Endothelial cell of umbilical vein (primary cell): ENCODE data around the gene SSR4. TPM values are rescaled to one million over a fixed set of nuclear protein-coding genes. Genes with fewer than 3 reads are reported as not detected.

Experiments used
- BruUV-seq: library from RNA; stranded (reverse); fragments of 400-500 nt; replicated peaks from 2 replicates; lab custom pipeline; 2021; lab: Mats Ljungman, UMichigan
- CTCF ChIA-PET: fragments of 300-600, 350-600 bp; sonication (Branson Sonifier 250); formaldehyde crosslinking; loops from one replicate; lab custom pipeline; 2021; ENCODE audit warnings: antibody characterized with exemption, inconsistent platforms; lab: Charles Lee
- POLR2A ChIA-PET: fragments of 300-600, 350-600 bp; sonication (Branson Sonifier 250); formaldehyde crosslinking; loops from one replicate; lab custom pipeline; 2021; ENCODE audit warnings: antibody characterized with exemption, inconsistent platforms; lab: Charles Lee
- DNase-seq: peaks from one replicate; pipeline ENCODE4 v3.0.0-alpha.2; 2011; ENCODE audit warnings: low read depth, low spot score
- FAIRE-seq: peaks from 2 replicates; lab custom pipeline; 2011; peaks lifted over from hg19 to GRCh38; lab: Jason Lieb, UNC
- H2AFZ ChIP-seq: 2 replicates; pipeline ENCODE4 v1.6.0; 2012; ENCODE audit warnings: low read depth, low read length, control low read depth, inconsistent platforms
- H3K27ac ChIP-seq: 2 replicates; pipeline ENCODE4 v1.5.1; 2011; ENCODE audit warnings: low read depth, mild to moderate bottlenecking, control low read depth, low read length, moderate library complexity; ENCODE audit not compliant: insufficient read depth
- H3K27me3 ChIP-seq, 2 experiments: 2 replicates each; pipeline versions ENCODE4 v1.6.0 to v1.6.1; 2011; ENCODE audit warnings: low read length in 2 of 2, mixed read lengths in 1 of 2; ENCODE audit not compliant: control insufficient read depth in 2 of 2, insufficient read depth in 2 of 2
- H3K36me3 ChIP-seq, 2 experiments: 2 replicates in 1 of 2; 3 replicates in 1 of 2; pipeline ENCODE4 v1.5.1; 2011; ENCODE audit warnings: low read length in 2 of 2, mild to moderate bottlenecking in 1 of 2, moderate library complexity in 1 of 2; ENCODE audit not compliant: control insufficient read depth in 2 of 2, insufficient read depth in 2 of 2; ENCODE audit errors: extremely low read depth in 1 of 2
- H3K4me1 ChIP-seq: 3 replicates; pipeline ENCODE4 v1.5.1; 2011; ENCODE audit warnings: mild to moderate bottlenecking, low read length; ENCODE audit not compliant: control insufficient read depth, insufficient read depth; ENCODE audit errors: extremely low read depth
- H3K4me2 ChIP-seq: 2 replicates; pipeline ENCODE4 v1.6.1; 2011; ENCODE audit warnings: low read length, control low read depth, mixed read lengths; ENCODE audit not compliant: insufficient read depth
- H3K4me3 ChIP-seq, 3 experiments: fragments of 200-600 bp in 1 of 3; sonication (generic), shearing (Covaris generic) in 1 of 3; replicated peaks in 1 of 3; 2 replicates each; pipeline ENCODE4 v1.5.1; 2011 to 2016; ENCODE audit warnings: control low read depth in 3 of 3, low read length in 3 of 3, mild to moderate bottlenecking in 2 of 3, inconsistent platforms in 1 of 3, low read depth in 1 of 3, moderate library complexity in 1 of 3; ENCODE audit not compliant: insufficient read depth in 1 of 3
- H3K79me2 ChIP-seq: 2 replicates; pipeline ENCODE4 v1.6.0; 2012; ENCODE audit warnings: low read length, inconsistent platforms; ENCODE audit not compliant: control insufficient read depth, insufficient read depth
- H3K9ac ChIP-seq: replicated peaks from 2 replicates; pipeline ENCODE3; 2011; ENCODE audit warnings: low read length, control low read depth; ENCODE audit not compliant: insufficient read depth; ENCODE audit errors: extremely low read depth
- H3K9me1 ChIP-seq: replicated peaks from 3 replicates; pipeline ENCODE4 v1.6.0; 2011; ENCODE audit warnings: mild to moderate bottlenecking, low read length; ENCODE audit not compliant: control insufficient read depth, insufficient read depth; ENCODE audit errors: extremely low read depth
- H3K9me3 ChIP-seq: replicated peaks from 2 replicates; pipeline ENCODE4 v1.5.1; 2012; ENCODE audit warnings: low read length, inconsistent platforms; ENCODE audit not compliant: control insufficient read depth, insufficient read depth
- H4K20me1 ChIP-seq: replicated peaks from 2 replicates; pipeline ENCODE3; 2011; ENCODE audit warnings: mild to moderate bottlenecking, low read length; ENCODE audit not compliant: control insufficient read depth, insufficient read depth; ENCODE audit errors: extremely low read depth
- CTCF ChIP-seq, 2 donors: IDR thresholded peaks; 1 replicate in 1 of 2; 2 replicates in 1 of 2; pipeline ENCODE4 v1.5.1; 2011; ENCODE audit warnings: low read length in 2 of 2, mild to moderate bottlenecking in 2 of 2, moderate library complexity in 2 of 2, control low read depth in 1 of 2, inconsistent platforms in 1 of 2, low read depth in 1 of 2; ENCODE audit not compliant: insufficient read depth in 1 of 2; ENCODE audit errors: extremely low read depth in 1 of 2
- EZH2 ChIP-seq: IDR thresholded peaks from 2 replicates; pipeline ENCODE4 v1.6.1; 2012; ENCODE audit warnings: borderline replicate concordance, low read depth, mild to moderate bottlenecking, moderate library complexity, low read length, inconsistent platforms; ENCODE audit not compliant: severe bottlenecking
- FOS ChIP-seq: IDR thresholded peaks from 2 replicates; pipeline ENCODE4 v1.6.1; 2011; ENCODE audit warnings: mild to moderate bottlenecking, low read length, moderate library complexity, borderline replicate concordance; ENCODE audit not compliant: insufficient read depth
- GATA2 ChIP-seq: IDR thresholded peaks from 2 replicates; pipeline ENCODE4 v1.7.0; 2011; ENCODE audit warnings: low read depth, mild to moderate bottlenecking, moderate library complexity, mixed read lengths, low read length; ENCODE audit not compliant: insufficient read length, insufficient read depth
- JUN ChIP-seq: IDR thresholded peaks from 2 replicates; pipeline ENCODE4 v1.6.1; 2011; ENCODE audit warnings: borderline replicate concordance, low read depth; ENCODE audit not compliant: insufficient read length, insufficient read depth
- MAX ChIP-seq: IDR thresholded peaks from 2 replicates; pipeline ENCODE4 v1.6.1; 2011; ENCODE audit not compliant: insufficient read depth, insufficient read length
- MYC ChIP-seq: IDR thresholded peaks from one replicate; pipeline ENCODE4 v1.6.1; 2011; ENCODE audit warnings: mild to moderate bottlenecking, low read depth, low read length
- POLR2A ChIP-seq: IDR thresholded peaks from 2 replicates; pipeline ENCODE4 v1.6.1; 2012; ENCODE audit warnings: low read depth, mild to moderate bottlenecking, control low read depth, low read length
- POLR2AphosphoS5 ChIP-seq: IDR thresholded peaks from 2 replicates; pipeline ENCODE4 v1.6.1; 2012; ENCODE audit warnings: low read depth, mild to moderate bottlenecking, control low read depth, low read length, moderate library complexity; ENCODE audit not compliant: insufficient read depth
- dilution Hi-C: fragments of 300-500 bp; cut with MboI; formaldehyde crosslinking; loops from one replicate; pipeline ENCODE4 v1.15.0; 2019; ENCODE audit warnings: low sequenced_read_pairs; ENCODE audit not compliant: extremely low pct_ligation_motif_present
- intact Hi-C: fragments of 100-400 bp; cut with micrococcal nuclease; formaldehyde crosslinking; loops from one replicate; pipeline ENCODE4 v1.10.0; 2022
- polyA plus RNA-seq, 4 experiments: library from polyadenylated mRNA; depleted of rRNA in 3 of 4; stranded (reverse) in 3 of 4; unstranded in 1 of 4; fragments of >200 nt; gene quantifications; 2 replicates each; pipeline versions ENCODE4 v1.2.1 to v1.2.3, GENCODE V29; 2011 to 2012; ENCODE audit warnings: missing spikeins in 1 of 4
- total RNA-seq: library from RNA; stranded (reverse); gene quantifications from 2 replicates; pipeline ENCODE4 v1.2.3, GENCODE V29; 2021

SSR4 gene
- total and polyA plus RNA-seq, 2 donors (not counting 3 experiments of a cell fraction or from before 2014, with no cell fraction given), result 235 to 732 TPM

DNA sequence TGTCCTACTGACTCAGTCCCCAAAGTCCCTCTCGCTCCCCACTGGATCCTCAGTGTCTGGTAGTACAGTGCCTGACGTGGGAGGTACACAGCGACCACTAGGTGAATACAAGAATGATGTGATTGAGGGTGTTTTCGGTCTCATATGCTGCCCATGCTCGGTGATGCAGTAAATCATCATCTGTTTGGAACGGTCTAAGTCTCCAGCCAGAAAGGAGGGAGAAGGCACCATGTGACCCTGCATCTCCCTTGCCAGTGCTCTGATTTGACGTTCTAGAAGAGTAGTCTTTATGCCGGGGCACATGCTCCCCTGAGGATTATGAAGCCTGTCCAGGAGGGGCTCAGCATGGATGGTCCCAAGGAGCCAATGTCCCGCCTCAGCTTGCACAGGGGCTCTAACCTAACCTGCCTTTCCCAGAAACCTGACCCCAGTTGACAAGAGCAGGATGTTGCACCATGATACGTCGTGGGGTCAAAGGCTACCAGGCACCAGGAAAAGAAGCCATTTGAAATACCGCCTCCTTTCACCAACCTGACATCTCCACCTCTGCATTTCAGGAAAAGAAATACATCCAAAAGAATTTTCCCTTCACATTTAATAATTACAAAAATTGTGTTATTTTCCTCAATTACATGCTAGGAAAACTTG is 44.2 kb upstream of the SSR4 start:
- Histone ChIP-seq H4K20me1 (no peaks in the 10 kb centered on the region), H3K9ac (no peak overlapping the region), H3K36me3 (no peaks in the 10 kb centered on the region), H3K79me2 (no peaks in the 10 kb centered on the region), H3K9me3 (no peaks in the 10 kb centered on the region), H3K9me1 (no peaks in the 10 kb centered on the region), H3K4me3 (no peak overlapping the region), H3K4me2 (no peak overlapping the region), H3K4me1 (no peaks in the 10 kb centered on the region), H2AFZ (no peak overlapping the region), H3K27ac (no peak overlapping the region), H3K27me3 (no peaks in the 10 kb centered on the region)
- CTCF ChIA-PET, result no interaction called here
- no peak for DNase-seq
- no peak for FAIRE-seq
- intact Hi-C loops (no loop called here), dilution Hi-C loops (no loop called here)
- POLR2A ChIA-PET, result no interaction called here
- no peak for TF ChIP-seq FOS
- TF ChIP-seq MAX, result no peak
- TF ChIP-seq POLR2AphosphoS5, result no peak
- TF ChIP-seq CTCF (IDR thresholded peaks at IDR 0.05; ENCODE audit: extremely low read depth in 1 of 2, insufficient read depth in 1 of 2, low read depth in 1 of 2, low read length in 2 of 2), result no peak
- no TSS peak for BruUV-seq

DNA sequence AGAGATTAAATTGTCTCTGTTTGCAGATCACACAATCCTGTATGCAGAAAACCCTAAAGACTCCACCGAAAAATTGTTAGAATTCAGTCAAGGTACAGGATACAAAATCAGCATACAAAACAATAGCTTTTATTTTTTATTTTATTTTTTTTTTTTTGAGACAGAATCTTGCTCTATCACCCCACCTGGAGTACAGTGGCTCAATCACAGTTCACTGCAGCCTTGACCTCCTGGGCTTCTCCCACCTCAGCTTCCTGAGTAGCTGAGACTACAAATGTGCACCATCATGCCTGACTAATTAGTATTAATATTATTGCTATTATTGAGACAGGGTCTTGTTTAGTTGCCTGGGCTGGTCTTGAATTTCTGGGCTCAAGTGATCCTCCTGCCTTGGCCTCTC is 39.3 kb upstream of the SSR4 start:
- intact Hi-C loops (no loop called here), dilution Hi-C loops (no loop called here)
- Histone ChIP-seq H3K4me1 (no peaks in the 10 kb centered on the region), H3K79me2 (no peaks in the 10 kb centered on the region), H3K9ac (no peak overlapping the region), H3K9me1 (no peaks in the 10 kb centered on the region), H3K27ac (no peak overlapping the region), H3K4me3 (no peak overlapping the region), H3K9me3 (no peaks in the 10 kb centered on the region), H3K4me2 (no peak overlapping the region), H4K20me1 (no peaks in the 10 kb centered on the region), H3K27me3 (no peaks in the 10 kb centered on the region), H2AFZ (no peak overlapping the region), H3K36me3 (no peaks in the 10 kb centered on the region)
- TF ChIP-seq CTCF (IDR thresholded peaks at IDR 0.05; ENCODE audit: extremely low read depth in 1 of 2, insufficient read depth in 1 of 2, low read depth in 1 of 2, low read length in 2 of 2) (no peak), POLR2A (no peak), MYC (no peak), JUN (no peak), FOS (no peak), GATA2 (no peak), MAX (no peak), POLR2AphosphoS5 (no peak), EZH2 (no peak)
- POLR2A ChIA-PET, result no interaction called here
- DNase-seq (no peak), FAIRE-seq (no peak)
- BruUV-seq, result no TSS peak
- CTCF ChIA-PET, result interaction anchor here (0.9 kb wide), 1 partner anchor 8 kb away, joined by 4 read pairs; no protein-coding TSS in a partner anchor
